ENCODE measurements around the gene LRRC27. TPM values are rescaled to one million over a fixed set of nuclear protein-coding genes. Genes with fewer than 3 reads are reported as not detected.
A peak's percentile ranks its signal among the peaks of the same experiment; 100 is the strongest.

Gene LRRC27
- total RNA-seq, 1 donor from 2014 or later = 15.5 TPM

- Histone ChIP-seq H3K4me1 (peaks cover 14% of the 10 kb centered on the region), H3K4me3 (peak overlapping the region; percentile 23), H3K27me3 (ENCODE audit: low read depth) (no peaks in the 10 kb centered on the region), H3K36me3 (no peaks in the 10 kb centered on the region), H3K27ac (no peak overlapping the region), H3K9me3 (no peaks in the 10 kb centered on the region)
- intact Hi-C loops (cut with DNase I) = loop anchor here (5.0 kb wide), 1 partner anchor 65 kb away; no protein-coding TSS in a partner anchor
- peak; percentile 87 for DNase-seq
- TF ChIP-seq CTCF (IDR thresholded peaks at IDR 0.05) = peak; percentile 70
- ATAC-seq = peak; percentile 73 to 80
Observed at GRCh38 chr10:132387764-132388210, 55.8 kb downstream of the LRRC27 start.

DNA sequence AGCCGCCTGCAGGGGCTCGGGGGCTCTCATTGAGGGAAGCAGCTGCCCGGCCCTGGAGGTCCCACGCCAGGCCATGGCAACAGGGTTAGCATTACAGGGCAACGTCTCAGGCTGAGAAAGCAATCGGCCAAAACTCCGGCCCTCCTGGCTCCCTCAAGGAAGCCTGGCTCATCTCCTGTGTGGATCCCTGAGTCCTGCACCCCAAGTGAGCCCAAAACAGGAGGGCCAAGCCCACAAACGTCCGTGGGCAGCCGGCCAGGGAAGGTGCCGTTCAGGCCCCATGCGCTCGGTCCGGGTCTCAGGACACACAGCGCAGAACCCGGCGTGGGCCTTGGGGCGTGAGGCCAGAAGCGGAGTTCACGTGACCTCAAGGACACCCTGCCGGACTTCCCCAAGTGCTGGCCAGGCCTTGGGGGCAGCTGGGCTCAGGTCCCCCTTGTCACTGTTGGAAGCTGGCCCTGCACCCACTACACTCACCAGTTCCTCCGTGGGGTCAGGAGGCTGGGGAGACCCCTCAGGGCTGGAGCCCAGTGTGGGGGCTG, 57.0 kb downstream of the LRRC27 start:
- H3K4me3 ChIP-seq = no peak overlapping the region
- H3K27me3 ChIP-seq (ENCODE audit: low read depth) = no peaks in the 10 kb centered on the region
- no peak for TF ChIP-seq CTCF (IDR thresholded peaks at IDR 0.05)
- H3K36me3 ChIP-seq = no peaks in the 10 kb centered on the region
- H3K9me3 ChIP-seq = no peaks in the 10 kb centered on the region
- no peak overlapping the region for H3K27ac ChIP-seq
- peaks cover 14% of the 10 kb centered on the region for H3K4me1 ChIP-seq
- DNase-seq (peak; percentile 74), ATAC-seq (peak; percentile 37 to 46)
- intact Hi-C loops (cut with DNase I) = loop anchor here (5.0 kb wide), 1 partner anchor 63 kb away; no protein-coding TSS in a partner anchor

DNA sequence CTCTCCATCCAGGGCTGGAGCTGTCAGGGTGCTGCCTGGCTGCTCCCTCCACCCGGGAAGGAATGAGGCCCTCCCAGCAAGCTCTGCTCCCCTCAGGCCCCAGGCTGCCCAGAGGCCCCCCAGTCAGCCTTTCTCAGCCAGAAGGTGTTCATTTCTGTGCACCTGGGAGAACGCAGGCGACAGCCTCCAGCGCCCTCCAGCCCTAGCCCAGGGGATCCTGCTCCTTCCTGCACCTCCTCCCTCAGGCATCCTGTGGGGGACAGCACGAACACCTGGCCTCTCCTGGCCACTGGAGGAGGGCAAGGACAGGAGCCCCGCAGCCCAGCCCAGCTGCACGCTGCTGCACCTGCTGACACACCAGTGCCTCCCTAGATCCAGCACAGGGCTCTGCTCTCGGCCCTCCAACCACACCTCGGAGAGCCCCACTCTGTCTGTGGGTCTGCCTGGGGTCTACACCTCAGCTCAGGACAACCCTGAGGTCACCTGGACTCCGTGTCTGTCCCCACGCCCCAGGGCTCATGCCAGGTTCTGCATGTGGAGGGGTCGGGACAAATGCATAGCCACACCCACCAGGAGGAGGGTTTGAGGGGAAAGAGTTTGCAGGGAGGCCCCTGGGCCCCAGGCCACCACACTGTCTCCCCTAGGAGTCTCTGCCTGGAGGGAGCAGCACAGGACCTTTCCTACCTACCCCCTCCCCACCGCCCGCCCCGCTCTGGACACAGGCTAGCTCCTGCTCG, 57.6 kb downstream of the LRRC27 start:
- no peak for TF ChIP-seq CTCF (IDR thresholded peaks at IDR 0.05)
- H3K27me3 ChIP-seq (ENCODE audit: low read depth) = no peaks in the 10 kb centered on the region
- H3K9me3 ChIP-seq = no peaks in the 10 kb centered on the region
- intact Hi-C loops (cut with DNase I) = loop anchor here (5.0 kb wide), 1 partner anchor 63 kb away; no protein-coding TSS in a partner anchor
- DNase-seq = peak; percentile 44
- H3K27ac ChIP-seq = no peak overlapping the region
- H3K36me3 ChIP-seq = no peaks in the 10 kb centered on the region
- peaks cover 14% of the 10 kb centered on the region for H3K4me1 ChIP-seq
- no peak overlapping the region for H3K4me3 ChIP-seq
- ATAC-seq = peak in 1 of 2 donors; percentile 1

- no peaks in the 10 kb centered on the region for H3K36me3 ChIP-seq
- H3K27ac ChIP-seq = no peak overlapping the region
- intact Hi-C loops (cut with DNase I) = no loop called here
- peaks cover 21% of the 10 kb centered on the region for H3K4me1 ChIP-seq
- no peak for TF ChIP-seq CTCF (IDR thresholded peaks at IDR 0.05)
- ATAC-seq (no peak), DNase-seq (no peak)
- H3K4me3 ChIP-seq = no peak overlapping the region
- H3K9me3 ChIP-seq = no peaks in the 10 kb centered on the region
- no peaks in the 10 kb centered on the region for H3K27me3 ChIP-seq (ENCODE audit: low read depth)
Observed at GRCh38 chr10:132390170-132390920, 58.4 kb downstream of the LRRC27 start.

GRCh38 chr10:132390921-132391675, 59.1 kb downstream of the LRRC27 start:
- peaks cover 29% of the 10 kb centered on the region for H3K4me1 ChIP-seq
- no peaks in the 10 kb centered on the region for H3K36me3 ChIP-seq
- H3K27me3 ChIP-seq (ENCODE audit: low read depth) = no peaks in the 10 kb centered on the region
- no peak for TF ChIP-seq CTCF (IDR thresholded peaks at IDR 0.05)
- H3K4me3 ChIP-seq = no peak overlapping the region
- no peak overlapping the region for H3K27ac ChIP-seq
- DNase-seq (peak; percentile 38), ATAC-seq (no peak)
- H3K9me3 ChIP-seq = no peaks in the 10 kb centered on the region
- intact Hi-C loops (cut with DNase I) = no loop called here
